ENCODE results near the gene AGL. TPM values are rescaled to one million over a fixed set of nuclear protein-coding genes. Genes with fewer than 3 reads are reported as not detected.

The AGL gene
- total and polyA plus RNA-seq, 2 experiments from 2014 or later, result 13.4 to 22.9 TPM

DNA sequence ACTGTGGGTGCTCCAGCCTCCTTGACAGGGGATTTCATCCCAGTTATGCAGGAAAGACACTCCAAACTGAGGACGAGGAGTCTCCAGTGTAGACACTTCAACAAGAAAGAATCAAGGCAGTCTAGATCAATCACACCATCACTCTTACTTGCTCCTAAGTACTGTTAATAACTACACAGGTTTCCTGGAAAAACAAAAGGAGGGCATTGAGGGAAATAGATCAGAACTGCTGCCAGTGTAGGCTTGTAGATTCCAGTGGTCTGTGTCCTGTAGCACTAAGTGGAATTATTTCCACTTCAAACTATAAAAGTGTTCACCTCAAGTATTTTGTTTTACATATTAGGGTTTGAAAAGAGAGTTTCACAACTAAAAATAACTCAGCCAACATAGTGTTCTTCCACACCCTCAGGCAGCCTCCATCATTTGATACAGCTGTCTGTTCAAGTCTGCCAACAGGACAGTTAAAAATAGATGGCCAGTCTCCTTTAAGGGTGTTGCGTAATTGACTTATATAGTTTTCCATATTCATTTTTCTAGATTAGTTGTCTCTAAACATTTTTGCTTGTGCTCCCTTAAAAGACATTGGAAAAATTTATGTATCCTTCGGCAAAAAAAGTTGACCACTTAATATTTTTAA lies 32.0 kb upstream of the AGL start:
- Histone ChIP-seq H3K79me2 (replicated peaks; ENCODE audit: insufficient read depth) (no peaks in the 10 kb centered on the region), H3K4me1 (ENCODE audit: insufficient read depth) (no peaks in the 10 kb centered on the region), H2AFZ (0 out of 2 replicates have a peak overlapping the region, but pooled peaks have one; percentile 23), H4K20me1 (replicated peaks; ENCODE audit: insufficient read depth) (no peaks in the 10 kb centered on the region), H3K36me3 (ENCODE audit: insufficient read depth) (no peaks in the 10 kb centered on the region), H3K27ac (ENCODE audit: low read depth) (no peak overlapping the region), H3F3A (replicated peaks; ENCODE audit: low read depth) (no peaks in the 10 kb centered on the region), H3K27me3 (ENCODE audit: insufficient read depth) (no peaks in the 10 kb centered on the region), H3K4me2 (no peak overlapping the region), H3K4me3 (no peak overlapping the region), H3K9me2 (ENCODE audit: insufficient read depth) (no peaks in the 10 kb centered on the region)
- no peak overlapping the region for H3K27ac Mint-ChIP-seq
- H3K9me3 Mint-ChIP-seq, result peaks cover 2% of the 10 kb centered on the region; the same call in 1 of the 3 replicates
- H3K27me3 Mint-ChIP-seq (ENCODE audit: insufficient read depth, low read depth, poor library complexity), result no peaks in the 10 kb centered on the region
- no peak for DNase-seq (ENCODE audit: low spot score)
- ATAC-seq, result no peak
- H3K4me3 Mint-ChIP-seq, result no peak overlapping the region
- no peaks in the 10 kb centered on the region for H3K36me3 Mint-ChIP-seq (ENCODE audit: low read depth)
- peaks cover 3% of the 10 kb centered on the region; the same call in 2 of the 3 replicates for H3K4me1 Mint-ChIP-seq
- TF ChIP-seq, protein P1, sequence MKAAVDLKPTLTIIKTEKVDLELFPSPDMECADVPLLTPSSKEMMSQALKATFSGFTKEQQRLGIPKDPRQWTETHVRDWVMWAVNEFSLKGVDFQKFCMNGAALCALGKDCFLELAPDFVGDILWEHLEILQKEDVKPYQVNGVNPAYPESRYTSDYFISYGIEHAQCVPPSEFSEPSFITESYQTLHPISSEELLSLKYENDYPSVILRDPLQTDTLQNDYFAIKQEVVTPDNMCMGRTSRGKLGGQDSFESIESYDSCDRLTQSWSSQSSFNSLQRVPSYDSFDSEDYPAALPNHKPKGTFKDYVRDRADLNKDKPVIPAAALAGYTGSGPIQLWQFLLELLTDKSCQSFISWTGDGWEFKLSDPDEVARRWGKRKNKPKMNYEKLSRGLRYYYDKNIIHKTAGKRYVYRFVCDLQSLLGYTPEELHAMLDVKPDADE (IDR thresholded peaks at IDR 0.05), result no peak
- no peak for TF ChIP-seq STAT1 (IDR thresholded peaks at IDR 0.05; ENCODE audit: unreplicated experiment)
- no peak for TF ChIP-seq CREB1 (CRISPR knock-in tag; IDR thresholded peaks at IDR 0.05; ENCODE audit: low read depth)

DNA sequence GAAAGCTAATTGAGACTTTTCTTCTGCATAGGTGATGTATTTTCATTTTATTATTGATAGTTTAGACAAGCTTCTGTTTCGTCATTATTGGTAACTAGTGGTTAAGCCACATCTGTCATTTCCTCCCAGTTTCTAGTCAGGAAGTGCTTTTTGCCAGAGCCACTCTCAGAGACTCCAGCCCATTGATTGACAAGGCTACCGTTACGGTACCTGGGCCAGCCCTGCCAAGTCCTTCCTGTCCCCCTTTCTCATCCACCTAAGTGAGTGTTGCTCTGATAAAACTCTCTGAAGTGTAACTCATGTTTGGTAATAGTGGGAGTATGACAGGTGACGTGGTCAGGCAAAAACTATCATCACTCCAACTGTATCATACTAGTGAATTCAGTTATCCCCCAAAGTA lies 29.6 kb upstream of the AGL start:
- peaks cover 8% of the 10 kb centered on the region; the same call in 2 of the 3 replicates for H3K36me3 Mint-ChIP-seq (ENCODE audit: low read depth)
- no peaks in the 10 kb centered on the region for H3K4me1 Mint-ChIP-seq
- H3K4me2 ChIP-seq, result no peak overlapping the region
- H4K20me1 ChIP-seq (replicated peaks; ENCODE audit: insufficient read depth), result no peaks in the 10 kb centered on the region
- H3K36me3 ChIP-seq (ENCODE audit: insufficient read depth), result peaks cover 3% of the 10 kb centered on the region; the same call in 1 of the 2 replicates
- H3K4me1 ChIP-seq (ENCODE audit: insufficient read depth), result no peaks in the 10 kb centered on the region
- 0 out of 2 replicates have a peak, but pooled peaks cover 3% of the 10 kb centered on the region for H3K9me2 ChIP-seq (ENCODE audit: insufficient read depth)
- no peak overlapping the region for H3K27ac Mint-ChIP-seq
- no peaks in the 10 kb centered on the region for H3K79me2 ChIP-seq (replicated peaks; ENCODE audit: insufficient read depth)
- no peak overlapping the region for H3K27ac ChIP-seq (ENCODE audit: low read depth)
- ATAC-seq, result no peak
- no peaks in the 10 kb centered on the region for H3F3A ChIP-seq (replicated peaks; ENCODE audit: low read depth)
- no peaks in the 10 kb centered on the region for H3K27me3 ChIP-seq (ENCODE audit: insufficient read depth)
- H3K4me3 ChIP-seq, result no peak overlapping the region
- no peak for DNase-seq (ENCODE audit: low spot score)
- TF ChIP-seq, protein P2, sequence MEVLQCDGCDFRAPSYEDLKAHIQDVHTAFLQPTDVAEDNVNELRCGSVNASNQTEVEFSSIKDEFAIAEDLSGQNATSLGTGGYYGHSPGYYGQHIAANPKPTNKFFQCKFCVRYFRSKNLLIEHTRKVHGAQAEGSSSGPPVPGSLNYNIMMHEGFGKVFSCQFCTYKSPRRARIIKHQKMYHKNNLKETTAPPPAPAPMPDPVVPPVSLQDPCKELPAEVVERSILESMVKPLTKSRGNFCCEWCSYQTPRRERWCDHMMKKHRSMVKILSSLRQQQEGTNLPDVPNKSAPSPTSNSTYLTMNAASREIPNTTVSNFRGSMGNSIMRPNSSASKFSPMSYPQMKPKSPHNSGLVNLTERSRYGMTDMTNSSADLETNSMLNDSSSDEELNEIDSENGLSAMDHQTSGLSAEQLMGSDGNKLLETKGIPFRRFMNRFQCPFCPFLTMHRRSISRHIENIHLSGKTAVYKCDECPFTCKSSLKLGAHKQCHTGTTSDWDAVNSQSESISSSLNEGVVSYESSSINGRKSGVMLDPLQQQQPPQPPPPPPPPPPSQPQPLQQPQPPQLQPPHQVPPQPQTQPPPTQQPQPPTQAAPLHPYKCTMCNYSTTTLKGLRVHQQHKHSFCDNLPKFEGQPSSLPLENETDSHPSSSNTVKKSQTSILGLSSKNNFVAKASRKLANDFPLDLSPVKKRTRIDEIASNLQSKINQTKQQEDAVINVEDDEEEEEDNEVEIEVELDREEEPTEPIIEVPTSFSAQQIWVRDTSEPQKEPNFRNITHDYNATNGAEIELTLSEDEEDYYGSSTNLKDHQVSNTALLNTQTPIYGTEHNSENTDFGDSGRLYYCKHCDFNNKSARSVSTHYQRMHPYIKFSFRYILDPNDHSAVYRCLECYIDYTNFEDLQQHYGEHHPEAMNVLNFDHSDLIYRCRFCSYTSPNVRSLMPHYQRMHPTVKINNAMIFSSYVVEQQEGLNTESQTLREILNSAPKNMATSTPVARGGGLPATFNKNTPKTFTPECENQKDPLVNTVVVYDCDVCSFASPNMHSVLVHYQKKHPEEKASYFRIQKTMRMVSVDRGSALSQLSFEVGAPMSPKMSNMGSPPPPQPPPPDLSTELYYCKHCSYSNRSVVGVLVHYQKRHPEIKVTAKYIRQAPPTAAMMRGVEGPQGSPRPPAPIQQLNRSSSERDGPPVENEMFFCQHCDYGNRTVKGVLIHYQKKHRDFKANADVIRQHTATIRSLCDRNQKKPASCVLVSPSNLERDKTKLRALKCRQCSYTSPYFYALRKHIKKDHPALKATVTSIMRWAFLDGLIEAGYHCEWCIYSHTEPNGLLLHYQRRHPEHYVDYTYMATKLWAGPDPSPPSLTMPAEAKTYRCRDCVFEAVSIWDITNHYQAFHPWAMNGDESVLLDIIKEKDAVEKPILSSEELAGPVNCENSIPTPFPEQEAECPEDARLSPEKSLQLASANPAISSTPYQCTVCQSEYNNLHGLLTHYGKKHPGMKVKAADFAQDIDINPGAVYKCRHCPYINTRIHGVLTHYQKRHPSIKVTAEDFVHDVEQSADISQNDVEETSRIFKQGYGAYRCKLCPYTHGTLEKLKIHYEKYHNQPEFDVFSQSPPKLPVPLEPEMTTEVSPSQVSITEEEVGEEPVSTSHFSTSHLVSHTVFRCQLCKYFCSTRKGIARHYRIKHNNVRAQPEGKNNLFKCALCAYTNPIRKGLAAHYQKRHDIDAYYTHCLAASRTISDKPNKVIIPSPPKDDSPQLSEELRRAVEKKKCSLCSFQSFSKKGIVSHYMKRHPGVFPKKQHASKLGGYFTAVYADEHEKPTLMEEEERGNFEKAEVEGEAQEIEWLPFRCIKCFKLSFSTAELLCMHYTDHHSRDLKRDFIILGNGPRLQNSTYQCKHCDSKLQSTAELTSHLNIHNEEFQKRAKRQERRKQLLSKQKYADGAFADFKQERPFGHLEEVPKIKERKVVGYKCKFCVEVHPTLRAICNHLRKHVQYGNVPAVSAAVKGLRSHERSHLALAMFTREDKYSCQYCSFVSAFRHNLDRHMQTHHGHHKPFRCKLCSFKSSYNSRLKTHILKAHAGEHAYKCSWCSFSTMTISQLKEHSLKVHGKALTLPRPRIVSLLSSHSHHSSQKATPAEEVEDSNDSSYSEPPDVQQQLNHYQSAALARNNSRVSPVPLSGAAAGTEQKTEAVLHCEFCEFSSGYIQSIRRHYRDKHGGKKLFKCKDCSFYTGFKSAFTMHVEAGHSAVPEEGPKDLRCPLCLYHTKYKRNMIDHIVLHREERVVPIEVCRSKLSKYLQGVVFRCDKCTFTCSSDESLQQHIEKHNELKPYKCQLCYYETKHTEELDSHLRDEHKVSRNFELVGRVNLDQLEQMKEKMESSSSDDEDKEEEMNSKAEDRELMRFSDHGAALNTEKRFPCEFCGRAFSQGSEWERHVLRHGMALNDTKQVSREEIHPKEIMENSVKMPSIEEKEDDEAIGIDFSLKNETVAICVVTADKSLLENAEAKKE (CRISPR knock-in tag; IDR thresholded peaks at IDR 0.05), result no peak
- TF ChIP-seq POLR2AphosphoS5 (IDR thresholded peaks at IDR 0.05; ENCODE audit: low read depth), result no peak
- no peak for TF ChIP-seq ZNF331 (CRISPR knock-in tag; IDR thresholded peaks at IDR 0.05; ENCODE audit: low read depth)
- no peak for TF ChIP-seq NANOG (IDR thresholded peaks at IDR 0.05; ENCODE audit: borderline replicate concordance)
- TF ChIP-seq, protein P3, sequence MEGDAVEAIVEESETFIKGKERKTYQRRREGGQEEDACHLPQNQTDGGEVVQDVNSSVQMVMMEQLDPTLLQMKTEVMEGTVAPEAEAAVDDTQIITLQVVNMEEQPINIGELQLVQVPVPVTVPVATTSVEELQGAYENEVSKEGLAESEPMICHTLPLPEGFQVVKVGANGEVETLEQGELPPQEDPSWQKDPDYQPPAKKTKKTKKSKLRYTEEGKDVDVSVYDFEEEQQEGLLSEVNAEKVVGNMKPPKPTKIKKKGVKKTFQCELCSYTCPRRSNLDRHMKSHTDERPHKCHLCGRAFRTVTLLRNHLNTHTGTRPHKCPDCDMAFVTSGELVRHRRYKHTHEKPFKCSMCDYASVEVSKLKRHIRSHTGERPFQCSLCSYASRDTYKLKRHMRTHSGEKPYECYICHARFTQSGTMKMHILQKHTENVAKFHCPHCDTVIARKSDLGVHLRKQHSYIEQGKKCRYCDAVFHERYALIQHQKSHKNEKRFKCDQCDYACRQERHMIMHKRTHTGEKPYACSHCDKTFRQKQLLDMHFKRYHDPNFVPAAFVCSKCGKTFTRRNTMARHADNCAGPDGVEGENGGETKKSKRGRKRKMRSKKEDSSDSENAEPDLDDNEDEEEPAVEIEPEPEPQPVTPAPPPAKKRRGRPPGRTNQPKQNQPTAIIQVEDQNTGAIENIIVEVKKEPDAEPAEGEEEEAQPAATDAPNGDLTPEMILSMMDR (conservative IDR thresholded peaks at IDR 0.05; ENCODE audit: low read depth in 2 of 2), result no peak
- TF ChIP-seq STAT1 (IDR thresholded peaks at IDR 0.05; ENCODE audit: unreplicated experiment), result no peak
- H3K4me3 Mint-ChIP-seq, result no peak overlapping the region
- no peak overlapping the region for H2AFZ ChIP-seq
- H3K27me3 Mint-ChIP-seq (ENCODE audit: insufficient read depth, low read depth, poor library complexity), result no peaks in the 10 kb centered on the region
- H3K9me3 Mint-ChIP-seq, result peaks cover 14% of the 10 kb centered on the region

Data from GM23338 (cell line).